Gastrocnemius medialis (tissue), 4 donors: ENCODE measurements around the gene HSPG2.

Experiments
- CTCF ChIP-seq, 5 experiments: fragments of 450-650 bp in 3 of 5; fragments of 200-600 bp in 2 of 5; sonication (generic) in 2 of 5; IDR thresholded peaks in 4 of 5; conservative IDR thresholded peaks in 1 of 5; 1 replicate in 4 of 5; 2 replicates in 1 of 5; pipeline ENCODE4 v1.5.1; 2016 to 2019; ENCODE audit warnings: antibody characterized with exemption in 5 of 5, mild to moderate bottlenecking in 3 of 5, moderate library complexity in 3 of 5
- POLR2A ChIP-seq, 2 donors: fragments of 450-650 bp; IDR thresholded peaks; one replicate each; pipeline ENCODE4 v1.6.1; 2017; ENCODE audit warnings: antibody characterized with exemption in 2 of 2, mild to moderate bottlenecking in 2 of 2, moderate library complexity in 2 of 2

- TF ChIP-seq CTCF (IDR thresholded peaks at IDR 0.05 in 4 of 5, conservative IDR thresholded peaks at IDR 0.05 in 1 of 5) (no peak), POLR2A (IDR thresholded peaks at IDR 0.05) (no peak)
These were observed 132.6 kb downstream of the HSPG2 start for GRCh38 chr1:21804536-21804935.
